Heart left ventricle (tissue), 16 donors: ENCODE measurements around the gene FYN. TPM values are rescaled to one million over a fixed set of nuclear protein-coding genes. Genes with fewer than 3 reads are reported as not detected.
"Not testable (repeated sequence)": the region's sequence is repeated elsewhere in the genome, so short reads cannot be mapped to it uniquely, and the experiment has no call there.

Experiments
- ATAC-seq, 4 donors: fragments of 200-7000 bp; cut with Tn5 transposase; one replicate each; pipeline ENCODE4 v1.9.1; 2020 to 2022; ENCODE audit warnings: moderate library complexity in 4 of 4, mild to moderate bottlenecking in 3 of 4, moderate number of reproducible peaks in 1 of 4
- DNase-seq, 5 donors: peaks; one replicate each; pipeline ENCODE4 v3.0.0-alpha.2; 2020
- H3K27ac ChIP-seq, 12 donors: fragments of 200-600 bp; sonication (generic) in 4 of 12; one replicate each; pipeline versions ENCODE4 v1.5.0 to v1.8.0; 2016 to 2022; ENCODE audit warnings: mild to moderate bottlenecking in 2 of 12
- H3K27me3 ChIP-seq, 9 donors: fragments of 200-600 bp; sonication (generic) in 2 of 9; one replicate each; pipeline versions ENCODE4 v1.5.1 to v1.8.0; 2016 to 2022; ENCODE audit warnings: mild to moderate bottlenecking in 3 of 9
- H3K36me3 ChIP-seq, 9 donors: fragments of 200-600 bp; sonication (generic) in 2 of 9; one replicate each; pipeline versions ENCODE4 v1.5.0 to v1.8.0; 2018 to 2022; ENCODE audit warnings: mild to moderate bottlenecking in 2 of 9
- H3K4me1 ChIP-seq, 12 donors: fragments of 200-600 bp; sonication (generic) in 4 of 12; one replicate each; pipeline versions ENCODE4 v1.5.0 to v1.8.0; 2016 to 2022; ENCODE audit warnings: mild to moderate bottlenecking in 3 of 12
- H3K4me3 ChIP-seq, 12 donors: fragments of 200-600 bp; sonication (generic) in 4 of 12; one replicate each; pipeline versions ENCODE4 v1.5.0 to v1.8.0; 2017 to 2022; ENCODE audit warnings: mild to moderate bottlenecking in 9 of 12, moderate library complexity in 4 of 12
- H3K9me3 ChIP-seq, 12 donors: fragments of 200-600 bp; sonication (generic) in 4 of 12; one replicate each; pipeline versions ENCODE4 v1.5.0 to v1.8.0; 2016 to 2022; ENCODE audit warnings: mild to moderate bottlenecking in 1 of 12
- CTCF ChIP-seq, 12 donors: fragments of 200-600 bp; sonication (generic) in 4 of 12; IDR thresholded peaks; one replicate each; pipeline versions ENCODE4 v1.5.0 to v1.8.0; 2018 to 2022; ENCODE audit warnings: antibody characterized with exemption in 12 of 12, mild to moderate bottlenecking in 5 of 12
- POLR2A ChIP-seq, 2 donors: fragments of 450-650 bp; IDR thresholded peaks; one replicate each; pipeline ENCODE4 v1.6.1; 2017; ENCODE audit warnings: antibody characterized with exemption in 2 of 2, mild to moderate bottlenecking in 2 of 2, moderate library complexity in 2 of 2
- WGBS, 4 donors: extraction: QIAGEN DNeasy Blood & Tissue Kit in 2 of 4; methylation state at CpG; one replicate each; pipeline versions ENCODE4 v1.1.5 to v1.1.7; 2013 to 2018; 5-methylcytosine and 5-hydroxymethylcytosine counted together
- intact Hi-C, 10 donors: fragments of 100-400 bp; cut with DNase I; formaldehyde crosslinking; loops; one replicate each; pipeline versions ENCODE4 v1.11.1 to v1.14.2; 2022
- polyA plus RNA-seq, 2 donors: library from polyadenylated mRNA; stranded (reverse); fragments of 200-250 nt; gene quantifications; one replicate each; pipeline ENCODE4 v1.2.3, GENCODE V29; 2013
- total RNA-seq, 9 donors: library from RNA; depleted of rRNA in 2 of 9; stranded (reverse); fragments of >200 nt in 2 of 9; fragmentation: NEBNext Ultra II Directional in 3 of 9; extraction: Animal tissue kit (Norgen Biotek cat#: 25700) in 3 of 9; gene quantifications; one replicate each; pipeline versions ENCODE4 v1.1.0 to v1.2.4, GENCODE V29; 2016 to 2023
- donor health status: ischemic (EF 13 %, LVEDD 7.1; RV severe dilation, severe dysfunction).
- donor health status: healthy with polysubstance abuse.
- donor health status: DM: no; HTN: yes; CAD: no.
- donor health status: DM: no; HTN: no; CAD: no.
- donor health status: ischemic (EF 25% LVEDD 6.9; RV normal size, moderate dysfunction).
- donor health status: ischemic (EF 25% LVEDD 5.7; RV mildly dilated, moderate dysfunction).
- donor health status: healthy.
- donor health status: DM: yes; HTN: yes; CAD: no.
- donor health status: ischemic (EF 35%, LVEDD 5.7; RV mildly dilated, moderate dysfunction).
- donor health status: nonischemic (EF 11% LVEDD 7.7; RV severe dilation, severe dysfunction).
- donor health status: DM: yes; HTN: yes; CAD: no.
- donor health status: PGD.
- donor health status: ischemic (EF 29% LVEDD 5.4; RV normal size, mild dysfunction).
- donor health status: nonischemic (EF 23%, LVEDD 6.1; RV moderate dilation, normal function).

FYN gene
- total and polyA plus RNA-seq, 11 donors: 14.7 to 72.4 (median 52.3) TPM

GRCh38 chr6:111912904-111913303, 39.7 kb upstream of the FYN start:
- ATAC-seq (no peak), DNase-seq (no peak)
- no peaks in the 10 kb centered on the region for H3K36me3 ChIP-seq
- no peaks in the 10 kb centered on the region for H3K27me3 ChIP-seq
- no peak overlapping the region for H3K4me3 ChIP-seq
- 91 to 99% (median 96%) methylated on average over 2 of the region's 2 CpGs for WGBS, 4 donors
- TF ChIP-seq POLR2A (IDR thresholded peaks at IDR 0.05): no peak
- TF ChIP-seq CTCF (IDR thresholded peaks at IDR 0.05): no peak
- H3K9me3 ChIP-seq: no peaks in the 10 kb centered on the region
- no peaks in the 10 kb centered on the region for H3K4me1 ChIP-seq
- intact Hi-C loops: no loop called here
- no peak overlapping the region for H3K27ac ChIP-seq

GRCh38 chr6:111911428-111911827, 38.2 kb upstream of the FYN start:
- no peak for ATAC-seq
- Histone ChIP-seq H3K27ac (no peak overlapping the region), H3K36me3 (no peaks in the 10 kb centered on the region), H3K4me1 (no peaks in the 10 kb centered on the region), H3K27me3 (no peaks in the 10 kb centered on the region), H3K9me3 (no peaks in the 10 kb centered on the region), H3K4me3 (no peak overlapping the region)
- no peak for DNase-seq
- intact Hi-C loops: no loop called here
- TF ChIP-seq POLR2A (IDR thresholded peaks at IDR 0.05): no peak
- no peak for TF ChIP-seq CTCF (IDR thresholded peaks at IDR 0.05)
- WGBS, 4 donors: 61 to 65% (median 63%) methylated on average over 7 of the region's 7 CpGs

- no peak for DNase-seq
- no peak overlapping the region for H3K27ac ChIP-seq
- TF ChIP-seq CTCF (IDR thresholded peaks at IDR 0.05) (no peak), POLR2A (IDR thresholded peaks at IDR 0.05) (no peak)
- 92 to 96% (median 93%) methylated on average over 3 of the region's 3 CpGs for WGBS, 4 donors
- ATAC-seq: no peak
- no peak overlapping the region for H3K4me3 ChIP-seq
- intact Hi-C loops: no loop called here
- H3K27me3 ChIP-seq: no peaks in the 10 kb centered on the region
- no peaks in the 10 kb centered on the region for H3K4me1 ChIP-seq
- no peaks in the 10 kb centered on the region for H3K9me3 ChIP-seq
- H3K36me3 ChIP-seq: no peaks in the 10 kb centered on the region
Measured at GRCh38 chr6:111909238-111909637, 36.0 kb upstream of the FYN start.

- H3K9me3 ChIP-seq, ATAC-seq, DNase-seq, H3K4me1 ChIP-seq, H3K27ac ChIP-seq, H3K36me3 ChIP-seq, H3K4me3 ChIP-seq, H3K27me3 ChIP-seq, intact Hi-C loops: not testable (repeated sequence)
- 79 to 94% (median 87%) methylated on average over 11 to 15 of the region's 17 CpGs for WGBS, 4 donors
Measured at GRCh38 chr6:111908365-111908764, 35.1 kb upstream of the FYN start.

GRCh38 chr6:111900735-111901134, 27.5 kb upstream of the FYN start:
- H3K4me1 ChIP-seq: no peaks in the 10 kb centered on the region
- intact Hi-C loops: no loop called here
- no peak overlapping the region for H3K4me3 ChIP-seq
- 91 to 98% (median 96%) methylated on average over 5 of the region's 5 CpGs for WGBS, 4 donors
- no peaks in the 10 kb centered on the region for H3K9me3 ChIP-seq
- ATAC-seq (no peak), DNase-seq (no peak)
- no peak for TF ChIP-seq CTCF (IDR thresholded peaks at IDR 0.05)
- no peak for TF ChIP-seq POLR2A (IDR thresholded peaks at IDR 0.05)
- no peaks in the 10 kb centered on the region for H3K36me3 ChIP-seq
- no peaks in the 10 kb centered on the region for H3K27me3 ChIP-seq
- no peak overlapping the region for H3K27ac ChIP-seq
